ENCODE measurements around the gene NELL1. TPM values are rescaled to one million over a fixed set of nuclear protein-coding genes. Genes with fewer than 3 reads are reported as not detected.

The NELL1 gene
- total RNA-seq, 1 experiment from 2014 or later: not detected

GRCh38 chr11:21109341-21109740 is 440.0 kb downstream of the NELL1 start:
- Histone ChIP-seq H3K36me3 (ENCODE audit: control insufficient read depth, insufficient read depth, low read length) (no peaks in the 10 kb centered on the region), H3K4me1 (ENCODE audit: control insufficient read depth, insufficient read depth, low read length) (no peaks in the 10 kb centered on the region), H3K27me3 (ENCODE audit: control insufficient read depth, insufficient read depth, low read length) (no peaks in the 10 kb centered on the region), H3K4me3 (ENCODE audit: low read depth in 2 of 2, low read length in 2 of 2) (no peak overlapping the region), H3K9me3 (ENCODE audit: control insufficient read depth, insufficient read depth, low read depth, low read length) (no peaks in the 10 kb centered on the region), H3K27ac (ENCODE audit: low read length) (no peak overlapping the region)
- in situ Hi-C loops (cut with HindIII; ENCODE audit: low pct_unique_long_range_greater_than_20kb, low sequenced_read_pairs): no loop called here
- DNase-seq (ENCODE audit: low read depth, low spot score): no peak
- ChIA-PET CTCF (no interaction called here), POLR2A (no interaction called here)
- intact Hi-C loops (cut with micrococcal nuclease; ENCODE audit: unreplicated experiment): no loop called here
- BruUV-seq (replicated peaks): no TSS peak
- TF ChIP-seq SIN3A (IDR thresholded peaks at IDR 0.05; ENCODE audit: borderline replicate concordance, insufficient read depth, low read depth, low read length): no peak
- no peak for TF ChIP-seq TCF7L2 (IDR thresholded peaks at IDR 0.05; ENCODE audit: low read depth, low read length)
- no peak for TF ChIP-seq POLR2AphosphoS5 (IDR thresholded peaks at IDR 0.05; ENCODE audit: low read depth, low read length)
- no peak for TF ChIP-seq CTCF (IDR thresholded peaks at IDR 0.05)
- TF ChIP-seq REST (IDR thresholded peaks at IDR 0.05; ENCODE audit: insufficient read depth in 1 of 2, low read depth in 2 of 2, low read length in 1 of 2): no peak
- ATAC-seq: no peak

- Histone ChIP-seq H3K4me3 (ENCODE audit: low read depth in 2 of 2, low read length in 2 of 2) (no peak overlapping the region), H3K9me3 (ENCODE audit: control insufficient read depth, insufficient read depth, low read depth, low read length) (no peaks in the 10 kb centered on the region), H3K36me3 (ENCODE audit: control insufficient read depth, insufficient read depth, low read length) (no peaks in the 10 kb centered on the region), H3K27me3 (ENCODE audit: control insufficient read depth, insufficient read depth, low read length) (no peaks in the 10 kb centered on the region), H3K27ac (ENCODE audit: low read length) (no peak overlapping the region), H3K4me1 (ENCODE audit: control insufficient read depth, insufficient read depth, low read length) (no peaks in the 10 kb centered on the region)
- CTCF ChIA-PET: no interaction called here
- no peak for DNase-seq (ENCODE audit: low read depth, low spot score)
- TF ChIP-seq SIN3A (IDR thresholded peaks at IDR 0.05; ENCODE audit: borderline replicate concordance, insufficient read depth, low read depth, low read length) (no peak), CTCF (IDR thresholded peaks at IDR 0.05) (no peak), REST (IDR thresholded peaks at IDR 0.05; ENCODE audit: insufficient read depth in 1 of 2, low read depth in 2 of 2, low read length in 1 of 2) (no peak), TCF7L2 (IDR thresholded peaks at IDR 0.05; ENCODE audit: low read depth, low read length) (no peak), POLR2AphosphoS5 (IDR thresholded peaks at IDR 0.05; ENCODE audit: low read depth, low read length) (no peak)
- in situ Hi-C loops (cut with HindIII; ENCODE audit: low pct_unique_long_range_greater_than_20kb, low sequenced_read_pairs): no loop called here
- intact Hi-C loops (cut with micrococcal nuclease; ENCODE audit: unreplicated experiment): no loop called here
- no TSS peak for BruUV-seq (replicated peaks)
- no peak for ATAC-seq
- POLR2A ChIA-PET: no interaction called here
These were observed 441.0 kb downstream of the NELL1 start for GRCh38 chr11:21110415-21110814.
